ENCODE results near the gene BCL7A. TPM values are rescaled to one million over a fixed set of nuclear protein-coding genes. Genes with fewer than 3 reads are reported as not detected.

Gene BCL7A
- total RNA-seq, 5 donors from 2014 or later (not counting 1 experiment from before 2014, with no cell fraction given) = 5.3 to 7.4 (median 6.7) TPM

- POLR2A ChIA-PET = no interaction called here
- Mint-ChIP-seq H3K4me1 (peaks cover 15 to 30% (median 26%) of the 10 kb centered on the region in 3 donors), H3K4me3 (peak overlapping the region in 2 of 3 donors; percentile 37 to 82), H3K9me3 (no peaks in the 10 kb centered on the region), H3K36me3 (no peaks in the 10 kb centered on the region), H3K27ac (no peak overlapping the region), H3K27me3 (peaks cover 0 to 20% of the 10 kb centered on the region in 2 donors)
- no peak for DNase-seq
- Histone ChIP-seq H3K27me3 (replicated peaks in 1 of 2; ENCODE audit: control insufficient read depth in 2 of 2, extremely low read depth in 1 of 2, insufficient read depth in 2 of 2, low read length in 1 of 2) (peaks cover 0 to 43% of the 10 kb centered on the region in 2 experiments), H3K27ac (ENCODE audit: low read length) (no peak overlapping the region), H3K4me1 (ENCODE audit: control insufficient read depth in 1 of 2, extremely low read depth in 1 of 2, insufficient read depth in 2 of 2, low read length in 2 of 2) (peaks cover 8 to 26% of the 10 kb centered on the region in 2 experiments), H3K4me3 (ENCODE audit: control insufficient read depth in 1 of 2, extremely low read depth in 1 of 2, low read length in 1 of 2) (peak overlapping the region in 1 of 2 donors; percentile 92), H3K36me3 (ENCODE audit: control insufficient read depth in 2 of 2, extremely low read depth in 1 of 2, insufficient read depth in 1 of 2, low read length in 1 of 2) (no peaks in the 10 kb centered on the region), H3K9me3 (no peaks in the 10 kb centered on the region)
- no peak for ATAC-seq (replicated peaks in 1 of 4)
- CTCF ChIA-PET = interaction anchor here in 1 of 2 donors (0.5 kb wide), 1 partner anchor 522 kb away, joined by 4 read pairs; no protein-coding TSS in a partner anchor
- 100% methylated on average over 6 of the region's 16 CpGs for WGBS (ENCODE audit: insufficient coverage)
Observed at GRCh38 chr12:122024132-122024785, 2.6 kb downstream of the BCL7A start.

DNA sequence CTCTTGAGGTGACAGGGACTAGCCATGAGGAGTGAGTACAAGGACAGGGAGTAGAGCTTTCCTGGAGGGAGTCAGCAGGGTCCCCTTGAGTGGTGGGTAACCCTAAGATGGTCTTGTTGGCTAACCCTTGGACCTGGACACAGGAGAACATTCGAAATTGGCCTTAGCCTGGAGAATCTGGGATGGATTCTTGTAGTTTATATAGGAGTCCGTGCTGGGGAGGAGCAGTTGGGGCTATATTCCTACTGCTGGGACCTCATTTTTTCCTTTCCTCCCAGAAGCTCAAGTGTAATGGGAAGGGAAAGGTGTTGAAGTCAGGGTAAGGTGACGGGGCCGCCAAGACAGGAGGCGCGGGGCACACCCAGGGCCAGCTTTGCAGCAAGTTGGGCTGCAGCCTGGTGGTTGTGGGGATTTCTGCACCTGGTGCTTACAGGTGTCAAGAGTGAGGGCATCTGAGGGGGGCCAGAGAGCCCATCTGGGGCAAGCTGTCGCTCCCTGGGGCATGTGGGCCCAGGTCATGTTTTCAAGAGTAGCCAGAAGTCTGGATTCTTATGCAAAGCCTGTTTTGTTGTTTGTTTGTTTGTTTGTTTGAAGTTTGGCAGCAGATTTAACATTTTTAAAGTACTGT is 5.1 kb downstream of the BCL7A start:
- H3K4me3 ChIP-seq (ENCODE audit: control insufficient read depth in 1 of 2, extremely low read depth in 1 of 2, low read length in 1 of 2) = no peak overlapping the region
- peaks cover 2 to 29% of the 10 kb centered on the region in 2 experiments for H3K4me1 ChIP-seq (ENCODE audit: control insufficient read depth in 1 of 2, extremely low read depth in 1 of 2, insufficient read depth in 2 of 2, low read length in 2 of 2)
- H3K36me3 ChIP-seq (ENCODE audit: control insufficient read depth in 2 of 2, extremely low read depth in 1 of 2, insufficient read depth in 1 of 2, low read length in 1 of 2) = peaks cover 0 to 3% of the 10 kb centered on the region in 2 donors
- H3K27me3 ChIP-seq (replicated peaks in 1 of 2; ENCODE audit: control insufficient read depth in 2 of 2, extremely low read depth in 1 of 2, insufficient read depth in 2 of 2, low read length in 1 of 2) = peaks cover 0 to 43% of the 10 kb centered on the region in 2 experiments
- no peak overlapping the region for H3K4me3 Mint-ChIP-seq
- DNase-seq = peak in 2 of 35 experiments; percentile 14 to 16
- H3K9me3 ChIP-seq = no peaks in the 10 kb centered on the region
- ChIA-PET POLR2A (interaction anchor here (0.6 kb wide), 2 partner anchors 18 to 313 kb away, joined by 3 read pairs; no protein-coding TSS in a partner anchor), CTCF (interaction anchor here (0.7 kb wide), 2 partner anchors 9 to 632 kb away, joined by 4 read pairs; no protein-coding TSS in a partner anchor)
- 94% methylated on average over 5 of the region's 7 CpGs for WGBS (ENCODE audit: insufficient coverage)
- no peak overlapping the region for H3K27ac Mint-ChIP-seq
- H3K4me1 Mint-ChIP-seq = peaks cover 15 to 25% (median 24%) of the 10 kb centered on the region in 3 donors
- H3K9me3 Mint-ChIP-seq = no peaks in the 10 kb centered on the region
- H3K27me3 Mint-ChIP-seq = peaks cover 0 to 13% of the 10 kb centered on the region in 2 donors
- ATAC-seq (replicated peaks in 1 of 4) = no peak
- H3K36me3 Mint-ChIP-seq = no peaks in the 10 kb centered on the region
- H3K27ac ChIP-seq (ENCODE audit: low read length) = no peak overlapping the region

GRCh38 chr12:122028165-122028904 is 6.7 kb downstream of the BCL7A start:
- POLR2A ChIA-PET = interaction anchor here in 1 of 2 donors (0.6 kb wide), 1 partner anchor 152 kb away, joined by 3 read pairs; no protein-coding TSS in a partner anchor
- Histone ChIP-seq H3K27ac (ENCODE audit: low read length) (no peak overlapping the region), H3K27me3 (replicated peaks in 1 of 2; ENCODE audit: control insufficient read depth in 2 of 2, extremely low read depth in 1 of 2, insufficient read depth in 2 of 2, low read length in 1 of 2) (peaks cover 0 to 42% of the 10 kb centered on the region in 2 experiments), H3K4me3 (ENCODE audit: control insufficient read depth in 1 of 2, extremely low read depth in 1 of 2, low read length in 1 of 2) (no peak overlapping the region), H3K4me1 (ENCODE audit: control insufficient read depth in 1 of 2, extremely low read depth in 1 of 2, insufficient read depth in 2 of 2, low read length in 2 of 2) (peaks cover 2 to 22% of the 10 kb centered on the region in 2 experiments), H3K36me3 (ENCODE audit: control insufficient read depth in 2 of 2, extremely low read depth in 1 of 2, insufficient read depth in 1 of 2, low read length in 1 of 2) (peaks cover 0 to 3% of the 10 kb centered on the region in 2 donors), H3K9me3 (no peaks in the 10 kb centered on the region)
- WGBS (ENCODE audit: insufficient coverage) = 70% methylated on average over 7 of the region's 12 CpGs
- CTCF ChIA-PET = interaction anchor here in 1 of 2 donors (1.1 kb wide), 1 partner anchor 110 kb away, joined by 4 read pairs; the partner anchor contains the start of gene CFAP251
- no peak overlapping the region for H3K4me3 Mint-ChIP-seq
- peak overlapping the region in 1 of 2 donors; percentile 20 for H3K27ac Mint-ChIP-seq
- peaks cover 15 to 21% (median 20%) of the 10 kb centered on the region in 3 donors for H3K4me1 Mint-ChIP-seq
- H3K36me3 Mint-ChIP-seq = no peaks in the 10 kb centered on the region
- DNase-seq = no peak
- peaks cover 0 to 9% of the 10 kb centered on the region in 2 donors for H3K27me3 Mint-ChIP-seq
- H3K9me3 Mint-ChIP-seq = no peaks in the 10 kb centered on the region
- ATAC-seq (replicated peaks in 1 of 4) = no peak

DNA sequence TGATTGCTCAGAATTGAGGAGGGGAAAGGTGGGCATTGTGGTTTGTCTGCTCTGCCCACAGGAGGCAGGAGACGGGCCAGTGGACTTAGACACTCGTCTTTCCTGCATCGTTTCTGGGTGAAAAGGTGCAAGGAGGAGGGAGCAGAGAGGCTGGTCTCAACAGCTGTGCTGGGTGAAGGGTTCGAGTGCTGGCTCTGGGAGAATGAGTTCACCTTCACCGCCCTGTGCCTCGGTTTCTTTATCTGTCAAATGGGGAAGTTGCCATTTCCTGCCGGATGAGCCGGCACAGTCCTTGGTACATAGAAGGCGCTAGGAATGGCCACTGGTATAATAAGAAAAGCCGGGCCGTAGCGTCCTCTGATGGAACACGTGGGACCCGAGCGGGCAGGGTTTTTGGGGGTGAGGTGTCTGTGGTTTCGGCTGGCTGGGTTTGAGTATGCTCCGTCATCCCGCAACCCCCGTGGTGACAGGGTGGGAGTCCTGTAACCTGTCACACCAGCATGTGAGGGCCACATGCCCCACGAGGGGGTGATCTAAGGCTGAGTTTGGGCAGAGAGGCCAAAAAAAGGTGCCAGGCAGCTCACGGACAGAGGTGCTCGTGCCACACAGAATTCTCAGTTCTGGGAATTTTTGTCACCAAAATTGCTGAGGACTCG is 7.3 kb downstream of the BCL7A start:
- no peak overlapping the region for H3K27ac Mint-ChIP-seq
- no peak overlapping the region for H3K4me3 ChIP-seq (ENCODE audit: control insufficient read depth in 1 of 2, extremely low read depth in 1 of 2, low read length in 1 of 2)
- POLR2A ChIA-PET = interaction anchor here in 1 of 2 donors (0.6 kb wide), 1 partner anchor 151 kb away, joined by 3 read pairs; no protein-coding TSS in a partner anchor
- peak in 1 of 4 experiments; percentile 33 for ATAC-seq (replicated peaks in 1 of 4)
- H3K4me1 ChIP-seq (ENCODE audit: control insufficient read depth in 1 of 2, extremely low read depth in 1 of 2, insufficient read depth in 2 of 2, low read length in 2 of 2) = peaks cover 2 to 16% of the 10 kb centered on the region in 2 experiments
- H3K27me3 ChIP-seq (replicated peaks in 1 of 2; ENCODE audit: control insufficient read depth in 2 of 2, extremely low read depth in 1 of 2, insufficient read depth in 2 of 2, low read length in 1 of 2) = peaks cover 0 to 35% of the 10 kb centered on the region in 2 experiments
- H3K9me3 Mint-ChIP-seq = no peaks in the 10 kb centered on the region
- 40% methylated on average over 23 of the region's 23 CpGs for WGBS (ENCODE audit: insufficient coverage)
- H3K4me3 Mint-ChIP-seq = no peak overlapping the region
- no peaks in the 10 kb centered on the region for H3K36me3 Mint-ChIP-seq
- no peak overlapping the region for H3K27ac ChIP-seq (ENCODE audit: low read length)
- CTCF ChIA-PET = no interaction called here
- peak in 5 of 35 experiments; percentile 16 to 40 (median 28) for DNase-seq
- no peaks in the 10 kb centered on the region for H3K9me3 ChIP-seq
- peaks cover 0 to 8% of the 10 kb centered on the region in 2 donors for H3K27me3 Mint-ChIP-seq
- peaks cover 15 to 20% (median 19%) of the 10 kb centered on the region in 3 donors for H3K4me1 Mint-ChIP-seq
- peaks cover 0 to 3% of the 10 kb centered on the region in 2 donors for H3K36me3 ChIP-seq (ENCODE audit: control insufficient read depth in 2 of 2, extremely low read depth in 1 of 2, insufficient read depth in 1 of 2, low read length in 1 of 2)

- ChIA-PET POLR2A (no interaction called here), CTCF (no interaction called here)
- H3K27ac ChIP-seq (ENCODE audit: low read length) = no peak overlapping the region
- H3K36me3 ChIP-seq (ENCODE audit: control insufficient read depth in 2 of 2, extremely low read depth in 1 of 2, insufficient read depth in 1 of 2, low read length in 1 of 2) = peaks cover 0 to 3% of the 10 kb centered on the region in 2 donors
- Mint-ChIP-seq H3K27me3 (peaks cover 0 to 8% of the 10 kb centered on the region in 2 donors), H3K4me3 (no peak overlapping the region), H3K36me3 (no peaks in the 10 kb centered on the region), H3K27ac (peak overlapping the region in 1 of 2 donors; percentile 66), H3K9me3 (no peaks in the 10 kb centered on the region), H3K4me1 (peaks cover 15 to 20% (median 19%) of the 10 kb centered on the region in 3 donors)
- 84% methylated on average over 25 of the region's 28 CpGs for WGBS (ENCODE audit: insufficient coverage)
- H3K4me1 ChIP-seq (ENCODE audit: control insufficient read depth in 1 of 2, extremely low read depth in 1 of 2, insufficient read depth in 2 of 2, low read length in 2 of 2) = peaks cover 0 to 16% of the 10 kb centered on the region in 2 experiments
- H3K9me3 ChIP-seq = no peaks in the 10 kb centered on the region
- ATAC-seq (replicated peaks in 1 of 4) (no peak), DNase-seq (no peak)
- H3K27me3 ChIP-seq (replicated peaks in 1 of 2; ENCODE audit: control insufficient read depth in 2 of 2, extremely low read depth in 1 of 2, insufficient read depth in 2 of 2, low read length in 1 of 2) = peaks cover 0 to 32% of the 10 kb centered on the region in 2 experiments
- H3K4me3 ChIP-seq (ENCODE audit: control insufficient read depth in 1 of 2, extremely low read depth in 1 of 2, low read length in 1 of 2) = no peak overlapping the region
Observed at GRCh38 chr12:122029620-122030423, 8.1 kb downstream of the BCL7A start.
